AG10803 (cell line): ENCODE data around the gene FHIT.

Experiments
- DNase-seq: peaks from one replicate; pipeline ENCODE4 v3.0.0; 2010; ENCODE audit warnings: low read depth
- H3K4me3 ChIP-seq: 2 replicates; pipeline ENCODE4 v1.5.1; 2011; ENCODE audit warnings: mild to moderate bottlenecking, low read length, control low read depth
- CTCF ChIP-seq: conservative IDR thresholded peaks from 2 replicates; pipeline ENCODE4 v1.5.1; 2011; ENCODE audit warnings: mild to moderate bottlenecking, low read length, control low read depth, inconsistent platforms

FHIT gene

GRCh38 chr3:59899061-59899460, 1352.2 kb downstream of the FHIT start:
- TF ChIP-seq CTCF = no peak
- DNase-seq = no peak
- no peak overlapping the region for H3K4me3 ChIP-seq

- no peak for DNase-seq
- H3K4me3 ChIP-seq = no peak overlapping the region
- no peak for TF ChIP-seq CTCF
These were observed 1355.3 kb downstream of the FHIT start for GRCh38 chr3:59895972-59896371.

- no peak overlapping the region for H3K4me3 ChIP-seq
- no peak for TF ChIP-seq CTCF
- no peak for DNase-seq
These were observed 1356.7 kb downstream of the FHIT start for GRCh38 chr3:59894425-59895121.

GRCh38 chr3:59890639-59891038, 1360.6 kb downstream of the FHIT start:
- no peak for DNase-seq
- no peak for TF ChIP-seq CTCF
- no peak overlapping the region for H3K4me3 ChIP-seq

- no peak for DNase-seq
- TF ChIP-seq CTCF = no peak
- H3K4me3 ChIP-seq = no peak overlapping the region
These were observed 1364.5 kb downstream of the FHIT start for GRCh38 chr3:59886790-59887189.

- no peak overlapping the region for H3K4me3 ChIP-seq
- DNase-seq = no peak
- TF ChIP-seq CTCF = no peak
These were observed 1365.3 kb downstream of the FHIT start for GRCh38 chr3:59885899-59886400.

- no peak for DNase-seq
- TF ChIP-seq CTCF = no peak
- no peak overlapping the region for H3K4me3 ChIP-seq
These were observed 1366.2 kb downstream of the FHIT start for GRCh38 chr3:59885101-59885500.
